GM06990 (cell line): Measurements from ENCODE around the gene FAM89B.
A peak's percentile ranks its signal among the peaks of the same experiment; 100 is the strongest.

Experiments used
- DNase-seq: peaks from one replicate; pipeline ENCODE4 v3.0.0-alpha.2; 2011; ENCODE audit not compliant: insufficient read length; ENCODE audit errors: extremely low read depth
- H3K27me3 ChIP-seq: replicated peaks from 2 replicates; pipeline ENCODE4 v1.6.0; 2011; ENCODE audit warnings: low read length; ENCODE audit not compliant: control insufficient read depth, insufficient read depth
- H3K36me3 ChIP-seq: 2 replicates; pipeline ENCODE4 v1.5.1; 2011; ENCODE audit warnings: low read length; ENCODE audit not compliant: control insufficient read depth, insufficient read depth
- H3K4me3 ChIP-seq: replicated peaks from 2 replicates; pipeline ENCODE4 v1.5.1; 2011; ENCODE audit warnings: low read depth, mild to moderate bottlenecking, control low read depth, low read length
- TF ChIP-seq, protein P1 (sequence below): IDR thresholded peaks from 2 replicates; pipeline ENCODE4 v1.5.1; 2011; ENCODE audit warnings: low read length, control low read depth, mild to moderate bottlenecking, inconsistent platforms; ENCODE audit not compliant: insufficient read depth, poor library complexity, severe bottlenecking

Gene FAM89B

DNA sequence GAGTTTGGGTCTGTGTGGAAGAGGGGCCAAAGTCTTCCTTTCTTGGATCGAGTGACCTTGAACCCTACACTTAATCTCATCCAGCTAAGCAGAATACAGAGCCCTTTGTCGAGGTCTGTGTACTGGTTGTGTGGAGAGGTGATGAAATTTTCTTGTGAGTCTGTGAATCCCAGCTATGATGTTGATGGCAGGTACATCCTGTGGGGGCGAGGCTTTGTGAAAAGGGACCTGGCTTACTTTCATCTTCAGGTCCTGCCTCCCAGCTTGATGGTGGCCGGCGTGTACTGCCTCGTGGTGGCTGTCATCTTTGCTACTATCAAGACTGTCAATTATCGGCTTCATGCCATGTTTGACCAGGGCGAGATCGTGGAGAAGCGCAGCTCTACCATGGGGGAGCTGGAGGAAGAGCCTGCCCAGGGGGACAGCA lies 44.2 kb downstream of the FAM89B start:
- Histone ChIP-seq H3K27me3 (no peaks in the 10 kb centered on the region), H3K36me3 (peaks cover 36% of the 10 kb centered on the region), H3K4me3 (peak overlapping the region; percentile 84)
- TF ChIP-seq, protein P1, sequence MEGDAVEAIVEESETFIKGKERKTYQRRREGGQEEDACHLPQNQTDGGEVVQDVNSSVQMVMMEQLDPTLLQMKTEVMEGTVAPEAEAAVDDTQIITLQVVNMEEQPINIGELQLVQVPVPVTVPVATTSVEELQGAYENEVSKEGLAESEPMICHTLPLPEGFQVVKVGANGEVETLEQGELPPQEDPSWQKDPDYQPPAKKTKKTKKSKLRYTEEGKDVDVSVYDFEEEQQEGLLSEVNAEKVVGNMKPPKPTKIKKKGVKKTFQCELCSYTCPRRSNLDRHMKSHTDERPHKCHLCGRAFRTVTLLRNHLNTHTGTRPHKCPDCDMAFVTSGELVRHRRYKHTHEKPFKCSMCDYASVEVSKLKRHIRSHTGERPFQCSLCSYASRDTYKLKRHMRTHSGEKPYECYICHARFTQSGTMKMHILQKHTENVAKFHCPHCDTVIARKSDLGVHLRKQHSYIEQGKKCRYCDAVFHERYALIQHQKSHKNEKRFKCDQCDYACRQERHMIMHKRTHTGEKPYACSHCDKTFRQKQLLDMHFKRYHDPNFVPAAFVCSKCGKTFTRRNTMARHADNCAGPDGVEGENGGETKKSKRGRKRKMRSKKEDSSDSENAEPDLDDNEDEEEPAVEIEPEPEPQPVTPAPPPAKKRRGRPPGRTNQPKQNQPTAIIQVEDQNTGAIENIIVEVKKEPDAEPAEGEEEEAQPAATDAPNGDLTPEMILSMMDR = no peak
- no peak for DNase-seq

DNA sequence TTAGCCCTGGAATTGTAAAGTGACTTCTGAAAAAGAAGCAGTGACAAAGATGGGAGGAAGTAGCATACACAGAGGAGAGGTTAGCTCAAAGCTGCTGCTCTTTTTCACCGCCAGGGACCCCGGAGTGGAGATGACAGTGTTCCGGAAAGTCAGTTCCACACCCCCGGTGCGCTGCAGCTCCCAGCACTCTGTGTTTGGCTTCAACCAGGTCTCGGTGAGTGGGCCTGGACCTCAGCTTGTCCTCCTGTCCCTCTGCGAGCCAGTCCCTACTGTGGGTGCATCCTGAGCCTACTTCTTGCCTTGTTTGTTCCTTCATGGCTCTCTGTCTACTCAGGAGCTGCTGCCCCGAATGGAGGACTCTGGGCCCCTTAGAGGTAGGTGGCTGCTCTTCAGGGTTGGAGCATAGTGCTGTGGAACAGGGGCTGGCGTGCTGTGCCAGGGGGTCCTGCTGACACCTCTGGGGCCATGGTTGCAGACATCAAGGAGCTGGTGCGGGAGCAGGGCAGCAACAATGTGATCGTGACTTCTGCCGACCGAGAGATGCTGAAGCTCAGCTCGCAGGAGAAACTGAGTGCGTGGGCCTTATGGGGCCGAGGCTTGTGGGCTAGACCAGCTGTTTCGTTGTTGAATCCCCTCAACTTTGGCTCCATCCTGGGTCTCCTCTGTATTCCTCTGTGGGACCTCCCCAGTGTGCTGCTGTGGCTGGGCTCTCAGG lies 45.0 kb downstream of the FAM89B start:
- no peak for DNase-seq
- Histone ChIP-seq H3K36me3 (peaks cover 40% of the 10 kb centered on the region), H3K4me3 (peak overlapping the region; percentile 84), H3K27me3 (no peaks in the 10 kb centered on the region)
- TF ChIP-seq, protein P1 = no peak

DNA sequence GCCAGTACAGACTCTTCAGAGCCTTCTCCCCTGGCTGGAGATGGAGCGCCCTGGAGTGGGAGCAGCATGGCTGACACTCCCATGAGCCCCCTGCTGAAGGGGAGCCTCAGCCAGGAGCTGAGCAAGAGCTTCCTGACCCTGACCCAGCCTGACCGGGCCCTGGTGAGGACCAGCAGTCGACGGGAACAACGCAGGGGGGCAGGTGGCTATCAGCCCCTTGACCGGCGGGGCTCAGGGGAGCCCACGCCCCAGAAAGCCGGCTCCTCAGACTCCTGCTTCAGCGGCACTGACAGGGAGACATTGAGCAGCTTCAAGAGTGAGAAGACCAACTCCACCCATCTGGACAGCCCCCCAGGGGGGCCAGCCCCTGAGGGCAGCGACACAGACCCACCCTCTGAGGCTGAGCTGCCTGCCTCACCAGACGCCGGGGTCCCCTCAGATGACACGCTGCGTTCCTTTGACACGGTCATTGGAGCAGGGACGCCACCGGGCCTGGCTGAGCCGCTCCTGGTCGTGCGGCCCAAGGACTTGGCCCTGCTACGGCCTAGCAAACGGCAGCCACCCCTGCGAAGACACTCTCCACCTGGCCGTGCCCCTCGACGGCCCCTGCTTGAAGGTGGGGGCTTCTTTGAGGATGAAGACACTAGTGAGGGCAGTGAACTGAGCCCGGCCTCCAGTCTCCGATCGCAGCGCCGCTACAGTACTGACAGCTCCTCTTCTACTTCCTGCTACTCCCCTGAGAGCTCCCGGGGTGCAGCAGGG lies 45.8 kb downstream of the FAM89B start:
- no peaks in the 10 kb centered on the region for H3K27me3 ChIP-seq
- peaks cover 43% of the 10 kb centered on the region for H3K36me3 ChIP-seq
- no peak for DNase-seq
- TF ChIP-seq, protein P1 = no peak
- H3K4me3 ChIP-seq = no peak overlapping the region

DNA sequence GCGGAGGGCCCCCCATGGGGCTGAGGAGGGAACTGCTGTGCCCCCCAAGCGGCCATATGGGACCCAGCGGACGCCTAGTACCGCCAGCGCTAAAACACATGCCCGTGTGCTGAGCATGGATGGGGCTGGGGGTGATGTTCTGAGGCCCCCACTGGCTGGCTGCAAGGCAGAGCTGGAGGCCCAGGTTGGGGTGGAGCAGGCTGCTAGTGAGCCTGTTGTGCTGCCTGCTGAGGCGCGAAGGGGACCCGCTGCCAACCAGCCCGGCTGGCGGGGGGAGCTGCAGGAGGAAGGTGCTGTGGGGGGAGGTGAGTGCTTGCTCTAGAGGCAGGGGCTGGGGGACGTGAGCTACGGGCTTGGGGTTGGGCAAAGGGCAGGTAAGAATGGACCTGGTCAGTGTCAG lies 46.4 kb downstream of the FAM89B start:
- no peak for DNase-seq
- Histone ChIP-seq H3K36me3 (peaks cover 45% of the 10 kb centered on the region), H3K4me3 (no peak overlapping the region), H3K27me3 (no peaks in the 10 kb centered on the region)
- TF ChIP-seq, protein P1 = no peak

DNA sequence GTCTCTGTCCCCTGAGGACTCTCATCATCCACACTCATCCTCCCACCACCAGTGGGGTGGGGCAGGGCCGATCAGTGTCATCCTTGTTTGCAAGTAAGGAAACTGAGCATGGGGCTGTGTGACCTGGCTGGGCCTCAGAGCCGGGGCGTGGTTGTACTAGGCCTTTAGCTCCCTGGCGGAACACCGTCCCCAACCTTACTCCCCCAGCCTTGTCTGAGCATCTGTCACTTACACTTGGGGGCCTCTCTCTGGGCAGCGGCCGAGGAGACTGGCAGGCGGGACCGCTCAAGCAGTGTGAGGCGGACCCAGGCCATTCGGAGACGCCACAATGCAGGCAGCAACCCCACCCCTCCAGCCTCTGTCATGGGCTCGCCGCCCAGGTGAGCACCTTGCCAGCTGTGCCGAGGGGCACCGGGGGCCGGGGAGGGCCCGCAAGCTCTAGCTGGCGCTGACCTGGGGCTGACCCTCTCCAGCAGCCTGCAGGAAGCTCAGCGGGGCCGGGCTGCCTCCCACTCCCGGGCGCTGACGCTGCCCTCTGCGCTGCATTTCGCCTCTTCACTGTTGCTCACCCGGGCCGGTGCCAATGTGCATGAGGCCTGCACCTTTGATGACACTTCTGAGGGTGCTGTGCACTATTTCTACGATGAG lies 47.1 kb downstream of the FAM89B start:
- peaks cover 51% of the 10 kb centered on the region for H3K36me3 ChIP-seq
- no peak for DNase-seq
- TF ChIP-seq, protein P1 = no peak
- no peak overlapping the region for H3K4me3 ChIP-seq
- H3K27me3 ChIP-seq = no peaks in the 10 kb centered on the region
